ENCODE results near the gene B3GLCT. TPM values are rescaled to one million over a fixed set of nuclear protein-coding genes. Genes with fewer than 3 reads are reported as not detected.

The B3GLCT gene
- total RNA-seq, 2 donors from 2014 or later, result 2.8 to 3.1 TPM

- TF ChIP-seq CTCF (IDR thresholded peaks at IDR 0.05), result no peak
- Histone ChIP-seq H3K9me3 (no peaks in the 10 kb centered on the region), H3K4me3 (no peak overlapping the region), H3K27me3 (no peaks in the 10 kb centered on the region), H3K36me3 (no peaks in the 10 kb centered on the region), H3K4me1 (no peaks in the 10 kb centered on the region), H3K27ac (no peak overlapping the region), H3K9ac (ENCODE audit: low read depth in 2 of 2, low read length in 2 of 2) (no peak overlapping the region)
- intact Hi-C loops (cut with DNase I), result loop anchor here (2.0 to 5.0 kb wide), 2 partner anchors 190 to 508 kb away; no protein-coding TSS in a partner anchor
- DNase-seq, result no peak
Observed at GRCh38 chr13:31234729-31235128, 35.0 kb downstream of the B3GLCT start.

DNA sequence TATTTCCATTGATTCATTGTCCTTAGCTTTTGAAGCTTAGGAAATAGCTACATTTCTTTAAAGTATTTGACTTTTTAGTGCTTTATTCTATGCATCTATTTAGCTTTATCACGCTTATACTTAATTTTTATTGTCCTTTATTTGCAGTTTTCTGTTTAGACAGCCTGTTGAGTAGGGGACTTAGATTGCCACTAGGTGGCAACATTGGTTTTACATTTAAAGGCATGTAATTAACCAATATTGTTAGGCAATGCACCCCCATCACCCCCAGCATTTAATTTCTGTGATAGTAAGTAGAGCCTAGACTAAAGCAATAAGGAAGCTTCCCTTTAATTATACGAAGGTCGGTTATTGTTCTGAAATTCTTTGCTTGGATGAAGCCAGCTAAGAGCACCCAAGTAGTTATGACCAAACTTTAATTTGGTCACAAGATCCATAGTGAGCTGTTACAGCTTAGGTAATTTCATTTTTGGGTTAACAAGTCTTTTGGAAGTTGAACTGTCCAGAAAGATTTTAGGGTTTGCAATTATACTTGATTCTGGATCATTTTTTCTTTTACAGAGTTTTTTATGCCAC is 36.5 kb downstream of the B3GLCT start:
- Histone ChIP-seq H3K4me1 (no peaks in the 10 kb centered on the region), H3K27ac (no peak overlapping the region), H3K27me3 (no peaks in the 10 kb centered on the region), H3K9ac (ENCODE audit: low read depth in 2 of 2, low read length in 2 of 2) (no peak overlapping the region), H3K36me3 (no peaks in the 10 kb centered on the region), H3K4me3 (no peak overlapping the region), H3K9me3 (no peaks in the 10 kb centered on the region)
- DNase-seq, result no peak
- intact Hi-C loops (cut with DNase I), result loop anchor here (5.0 kb wide), 1 partner anchor 506 kb away; no protein-coding TSS in a partner anchor
- peak; percentile 53 for TF ChIP-seq CTCF (IDR thresholded peaks at IDR 0.05)

GRCh38 chr13:31240921-31241320 is 41.1 kb downstream of the B3GLCT start:
- no peak overlapping the region for H3K27ac ChIP-seq
- intact Hi-C loops (cut with DNase I), result no loop called here
- no peak for TF ChIP-seq CTCF (IDR thresholded peaks at IDR 0.05)

GRCh38 chr13:31242367-31242766 is 42.6 kb downstream of the B3GLCT start:
- no peak for TF ChIP-seq CTCF (IDR thresholded peaks at IDR 0.05)
- intact Hi-C loops (cut with DNase I), result no loop called here
- DNase-seq, result no peak
- no peak overlapping the region for H3K9ac ChIP-seq (ENCODE audit: low read depth in 2 of 2, low read length in 2 of 2)
- H3K4me1 ChIP-seq, result no peaks in the 10 kb centered on the region
- H3K36me3 ChIP-seq, result no peaks in the 10 kb centered on the region
- no peak overlapping the region for H3K27ac ChIP-seq
- no peaks in the 10 kb centered on the region for H3K9me3 ChIP-seq
- no peak overlapping the region for H3K4me3 ChIP-seq
- H3K27me3 ChIP-seq, result no peaks in the 10 kb centered on the region

More at GRCh38 chr13:31240921-31241320, 41.1 kb downstream of the B3GLCT start:
- DNase-seq, result no peak
- Histone ChIP-seq H3K9ac (ENCODE audit: low read depth in 2 of 2, low read length in 2 of 2) (no peak overlapping the region), H3K4me3 (no peak overlapping the region), H3K9me3 (no peaks in the 10 kb centered on the region), H3K36me3 (no peaks in the 10 kb centered on the region), H3K4me1 (no peaks in the 10 kb centered on the region), H3K27me3 (no peaks in the 10 kb centered on the region)

DNA sequence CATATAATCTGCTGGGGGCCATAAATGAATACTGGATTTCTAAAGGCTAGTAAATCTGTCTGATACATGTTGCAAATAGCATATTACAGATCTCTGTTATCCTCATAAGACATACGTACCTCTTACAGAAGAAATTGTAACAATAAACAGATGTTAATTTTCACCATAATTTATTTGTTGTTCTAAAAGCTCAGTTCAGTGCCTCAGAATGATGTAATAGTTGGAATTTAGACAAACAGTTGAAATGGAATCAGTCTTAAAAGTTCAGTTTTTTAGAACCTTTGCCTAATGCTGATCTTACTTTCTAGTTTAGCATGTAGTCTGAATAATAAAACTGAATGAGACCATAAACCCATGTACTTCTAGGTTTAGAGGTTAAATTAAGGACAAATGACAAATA is 43.1 kb downstream of the B3GLCT start:
- Histone ChIP-seq H3K9me3 (no peaks in the 10 kb centered on the region), H3K4me3 (no peak overlapping the region), H3K36me3 (no peaks in the 10 kb centered on the region), H3K27ac (no peak overlapping the region), H3K9ac (ENCODE audit: low read depth in 2 of 2, low read length in 2 of 2) (no peak overlapping the region), H3K27me3 (no peaks in the 10 kb centered on the region), H3K4me1 (no peaks in the 10 kb centered on the region)
- no peak for TF ChIP-seq CTCF (IDR thresholded peaks at IDR 0.05)
- no peak for DNase-seq
- intact Hi-C loops (cut with DNase I), result no loop called here

Data from colonic mucosa (tissue), 4 donors.